Measurements from ENCODE around the gene FOSB.

- TF ChIP-seq SMAD2 (IDR thresholded peaks at IDR 0.05; ENCODE audit: low read depth, low read length) (no peak), ADNP (tag; IDR thresholded peaks at IDR 0.05) (peak; percentile 15; the same call in 1 of the 2 replicates)
Measured at GRCh38 chr19:45492137-45492626, 24.4 kb downstream of the FOSB start.
